ENCODE results near the gene CNTNAP5. TPM values are rescaled to one million over a fixed set of nuclear protein-coding genes. Genes with fewer than 3 reads are reported as not detected.

The CNTNAP5 gene
- total and polyA plus RNA-seq, 9 of the 15 experiments (the other 6 are each of a cell fraction or from before 2014, with no cell fraction given), result not detected

DNA sequence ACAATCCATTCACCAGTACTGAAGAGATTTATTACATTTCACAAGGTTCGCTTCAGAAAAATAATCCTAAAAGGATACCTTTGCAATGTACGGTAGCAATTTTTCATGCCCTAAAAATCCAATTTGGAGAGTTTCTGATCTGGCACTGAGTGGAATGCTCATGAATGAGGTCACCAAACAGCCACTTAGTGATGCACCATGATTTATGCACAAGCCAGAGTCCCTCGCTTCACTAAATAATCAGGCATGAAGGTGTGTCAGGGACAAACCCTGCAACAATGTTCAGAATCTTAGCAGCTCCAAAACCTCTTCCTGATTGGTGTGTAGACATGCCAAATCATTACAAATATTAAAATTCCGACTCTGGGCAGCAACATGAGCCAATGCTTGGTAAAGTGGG lies 221.1 kb downstream of the CNTNAP5 start:
- POLR2A ChIA-PET, result no interaction called here
- BruUV-seq (replicated peaks), result no TSS peak
- ATAC-seq (no peak), DNase-seq (ENCODE audit: extremely low read depth in 1 of 4, low spot score in 3 of 4) (no peak), FAIRE-seq (no peak)
- Histone ChIP-seq H3K4me3 (no peak overlapping the region), H3K36me3 (ENCODE audit: control insufficient read depth, insufficient read depth, low read length) (no peaks in the 10 kb centered on the region), H4K20me1 (replicated peaks; ENCODE audit: control insufficient read depth, insufficient read depth, low read length) (no peaks in the 10 kb centered on the region), H3K4me2 (ENCODE audit: insufficient read depth, low read length) (no peak overlapping the region), H3K4me1 (replicated peaks in 1 of 2; ENCODE audit: control insufficient read depth in 2 of 2, insufficient read depth in 2 of 2, low read length in 2 of 2) (no peaks in the 10 kb centered on the region), H3K9me1 (ENCODE audit: control insufficient read depth, insufficient read depth, low read length) (no peaks in the 10 kb centered on the region), H3K9ac (ENCODE audit: insufficient read depth in 1 of 2, low read depth in 2 of 2, low read length in 2 of 2) (no peak overlapping the region), H3K27ac (ENCODE audit: extremely low read depth, low read depth, low read length) (no peak overlapping the region), H2AFZ (ENCODE audit: low read depth, low read length) (no peak overlapping the region), H3K79me2 (ENCODE audit: control insufficient read depth, insufficient read depth, low read length) (no peaks in the 10 kb centered on the region), H3K27me3 (ENCODE audit: control insufficient read depth in 2 of 2, insufficient read depth in 2 of 2, low read length in 2 of 2) (no peaks in the 10 kb centered on the region), H3K9me3 (replicated peaks; ENCODE audit: control insufficient read depth, insufficient read depth, low read depth, low read length) (0 out of 2 replicates have a peak, but pooled peaks cover 1% of the 10 kb centered on the region)
- intact Hi-C loops (cut with micrococcal nuclease) (no loop called here), in situ Hi-C loops (cut with MboI) (no loop called here)
- 3% methylated on average over 4 of the region's 4 CpGs for WGBS (ENCODE audit: insufficient coverage, low coverage, missing lambda C conversion rate)
- CTCF ChIA-PET (ENCODE audit: low intra/inter-chr PET ratio), result no interaction called here
- TF ChIP-seq DACH1 (IDR thresholded peaks at IDR 0.05; ENCODE audit: partially characterized antibody) (no peak), KDM1A (IDR thresholded peaks at IDR 0.05) (no peak), ELF1 (tag; IDR thresholded peaks at IDR 0.05) (no peak), NONO (IDR thresholded peaks at IDR 0.05; ENCODE audit: low read depth in 2 of 2, low read length in 1 of 2) (no peak), ETV5 (CRISPR knock-in tag; IDR thresholded peaks at IDR 0.05; ENCODE audit: low read depth) (no peak), CBX5 (IDR thresholded peaks at IDR 0.05; ENCODE audit: borderline replicate concordance, low read depth) (no peak), ZNF146 (CRISPR knock-in tag; IDR thresholded peaks at IDR 0.05; ENCODE audit: unreplicated experiment) (no peak), ZNF780A (CRISPR knock-in tag; IDR thresholded peaks at IDR 0.05) (no peak), ZNF583 (CRISPR knock-in tag; IDR thresholded peaks at IDR 0.05) (no peak), CSDE1 (IDR thresholded peaks at IDR 0.05) (no peak), FOXJ2 (tag; IDR thresholded peaks at IDR 0.05) (no peak), CBFA2T3 (IDR thresholded peaks at IDR 0.05) (no peak), RBM17 (IDR thresholded peaks at IDR 0.05; ENCODE audit: borderline replicate concordance, low read depth, low read length) (no peak), CCAR2 (IDR thresholded peaks at IDR 0.05; ENCODE audit: low read depth, low read length) (no peak), ADNP (tag; IDR thresholded peaks at IDR 0.05) (no peak), TRIM24 (IDR thresholded peaks at IDR 0.05) (no peak), STAT5B (CRISPR knock-in tag; IDR thresholded peaks at IDR 0.05) (no peak), ZNF436 (CRISPR knock-in tag; IDR thresholded peaks at IDR 0.05) (no peak), ZNF830 (CRISPR knock-in tag; IDR thresholded peaks at IDR 0.05) (no peak), MED1 (CRISPR knock-in tag; IDR thresholded peaks at IDR 0.05; ENCODE audit: borderline replicate concordance) (no peak)

Data from K562 (cell line).